Prostate gland (tissue), 2 donors: ENCODE results near the gene MMP14.

ENCODE experiments used
- POLR2A ChIP-seq: fragments of 450-650 bp; IDR thresholded peaks from one replicate; pipeline ENCODE4 v1.6.1; 2016; ENCODE audit warnings: antibody characterized with exemption, mild to moderate bottlenecking
- TF ChIP-seq, protein P1 (sequence below), 4 experiments: fragments of 200-600 bp in 2 of 4; fragments of 450-650 bp in 2 of 4; sonication (generic) in 2 of 4; IDR thresholded peaks; 1 replicate in 3 of 4; 2 replicates in 1 of 4; pipeline ENCODE4 v1.5.1; 2016 to 2019; ENCODE audit warnings: antibody characterized with exemption in 4 of 4, mild to moderate bottlenecking in 2 of 4, moderate library complexity in 2 of 4

DNA sequence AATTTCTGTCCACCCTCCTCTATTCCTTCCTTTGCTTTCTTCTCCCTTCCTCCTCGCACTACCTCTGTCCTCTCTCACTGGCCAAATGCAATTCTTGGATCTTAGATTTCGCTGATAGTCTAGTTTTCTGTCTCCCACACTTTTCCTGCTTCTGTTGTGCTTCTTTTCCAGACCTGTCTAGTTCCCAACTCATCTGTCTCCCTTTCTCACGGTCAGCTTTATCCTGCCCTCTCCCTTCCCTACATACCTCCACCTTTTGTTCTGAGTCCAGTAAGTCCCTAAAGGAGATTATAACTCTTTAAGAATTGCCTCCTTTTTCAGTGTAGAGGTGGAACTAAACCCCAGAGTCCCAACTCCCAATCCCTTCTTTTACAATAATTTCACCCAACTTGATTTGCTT lies 880 bp upstream of the MMP14 start:
- TF ChIP-seq POLR2A: no peak
- TF ChIP-seq, protein P1, sequence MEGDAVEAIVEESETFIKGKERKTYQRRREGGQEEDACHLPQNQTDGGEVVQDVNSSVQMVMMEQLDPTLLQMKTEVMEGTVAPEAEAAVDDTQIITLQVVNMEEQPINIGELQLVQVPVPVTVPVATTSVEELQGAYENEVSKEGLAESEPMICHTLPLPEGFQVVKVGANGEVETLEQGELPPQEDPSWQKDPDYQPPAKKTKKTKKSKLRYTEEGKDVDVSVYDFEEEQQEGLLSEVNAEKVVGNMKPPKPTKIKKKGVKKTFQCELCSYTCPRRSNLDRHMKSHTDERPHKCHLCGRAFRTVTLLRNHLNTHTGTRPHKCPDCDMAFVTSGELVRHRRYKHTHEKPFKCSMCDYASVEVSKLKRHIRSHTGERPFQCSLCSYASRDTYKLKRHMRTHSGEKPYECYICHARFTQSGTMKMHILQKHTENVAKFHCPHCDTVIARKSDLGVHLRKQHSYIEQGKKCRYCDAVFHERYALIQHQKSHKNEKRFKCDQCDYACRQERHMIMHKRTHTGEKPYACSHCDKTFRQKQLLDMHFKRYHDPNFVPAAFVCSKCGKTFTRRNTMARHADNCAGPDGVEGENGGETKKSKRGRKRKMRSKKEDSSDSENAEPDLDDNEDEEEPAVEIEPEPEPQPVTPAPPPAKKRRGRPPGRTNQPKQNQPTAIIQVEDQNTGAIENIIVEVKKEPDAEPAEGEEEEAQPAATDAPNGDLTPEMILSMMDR (IDR thresholded peaks at IDR 0.05): no peak
